COLO829 (cell line): ENCODE measurements around the gene IFIH1.

Experiments
- DNase-seq: peaks from one replicate; pipeline ENCODE4 v3.0.0; 2012; ENCODE audit warnings: low spot score

Gene IFIH1

DNA sequence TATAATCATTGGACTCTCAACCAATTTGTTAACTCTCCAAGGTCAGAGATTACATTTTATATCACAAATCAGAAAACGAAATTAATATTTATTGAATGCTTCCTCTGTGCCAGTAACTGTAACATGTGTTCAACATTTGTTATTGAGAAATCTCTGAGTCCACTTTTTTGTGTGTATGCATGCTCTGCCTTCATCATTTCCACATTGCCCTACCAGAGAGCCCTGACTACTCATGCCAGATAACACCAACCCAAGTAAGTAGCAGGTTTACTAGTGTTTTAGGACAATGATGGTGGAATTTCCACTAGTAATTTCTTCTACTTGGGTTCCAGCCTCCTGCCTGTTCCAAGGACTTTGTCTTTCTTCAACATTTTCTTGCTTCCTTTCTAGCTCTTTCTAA, 61.1 kb downstream of the IFIH1 start:
- no peak for DNase-seq

GRCh38 chr2:162256591-162256991, 61.9 kb downstream of the IFIH1 start:
- no peak for DNase-seq

GRCh38 chr2:162254236-162254871, 64.1 kb downstream of the IFIH1 start:
- DNase-seq: no peak

DNA sequence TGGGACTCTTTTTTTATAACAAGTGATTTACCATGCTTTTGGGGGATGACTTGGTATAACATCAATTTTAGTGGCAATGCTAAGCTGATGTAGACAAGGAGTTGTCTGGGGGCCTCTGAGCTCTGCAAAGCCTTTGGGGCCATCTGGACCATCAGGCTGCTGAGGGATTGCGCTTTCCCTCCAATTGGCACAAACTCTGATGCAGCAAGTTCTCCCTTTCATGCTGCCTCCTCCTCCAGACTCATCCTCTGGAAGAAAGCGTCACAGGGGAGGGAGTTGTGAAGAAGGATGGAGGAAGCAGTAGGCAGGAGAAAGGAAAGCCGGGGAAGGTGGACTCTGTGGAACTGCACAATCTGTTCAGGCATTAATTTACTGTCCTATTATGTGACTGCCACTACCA, 65.0 kb downstream of the IFIH1 start:
- no peak for DNase-seq

- no peak for DNase-seq
These were observed 66.3 kb downstream of the IFIH1 start for GRCh38 chr2:162252153-162252552.

GRCh38 chr2:162245781-162246180, 72.7 kb downstream of the IFIH1 start:
- DNase-seq: no peak

DNA sequence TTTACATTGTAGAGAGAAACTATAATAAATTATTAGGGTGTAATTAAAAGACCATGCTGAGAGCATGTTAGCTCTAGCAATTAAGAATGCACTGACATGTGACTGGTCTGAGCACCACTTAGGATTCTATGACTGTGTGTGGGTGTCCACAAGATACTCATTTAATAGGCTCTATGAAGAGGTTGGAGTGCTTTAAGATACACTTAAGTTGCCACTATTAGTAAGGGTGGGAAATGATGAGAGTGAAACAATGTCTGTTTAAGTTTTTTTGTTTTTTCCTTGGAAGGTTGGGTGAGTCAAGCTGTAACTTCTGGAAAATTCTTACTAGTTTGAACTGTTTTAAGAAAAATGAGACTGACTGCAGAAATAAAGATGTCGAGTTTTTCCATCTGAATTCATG, 73.4 kb downstream of the IFIH1 start:
- DNase-seq: no peak

GRCh38 chr2:162244541-162245031, 73.9 kb downstream of the IFIH1 start:
- peak; percentile 71 for DNase-seq

GRCh38 chr2:162243715-162244114, 74.8 kb downstream of the IFIH1 start:
- no peak for DNase-seq

GRCh38 chr2:162243294-162243693, 75.2 kb downstream of the IFIH1 start, which contains the start of gene FAP:
FAP (minus strand) TSS chr2:162243445; CDS start chr2:162243327, 118 bp downstream.
- peak; percentile 25 for DNase-seq

- peak; percentile 31 for DNase-seq
These were observed 75.8 kb downstream of the IFIH1 start for GRCh38 chr2:162242586-162243280.

DNA sequence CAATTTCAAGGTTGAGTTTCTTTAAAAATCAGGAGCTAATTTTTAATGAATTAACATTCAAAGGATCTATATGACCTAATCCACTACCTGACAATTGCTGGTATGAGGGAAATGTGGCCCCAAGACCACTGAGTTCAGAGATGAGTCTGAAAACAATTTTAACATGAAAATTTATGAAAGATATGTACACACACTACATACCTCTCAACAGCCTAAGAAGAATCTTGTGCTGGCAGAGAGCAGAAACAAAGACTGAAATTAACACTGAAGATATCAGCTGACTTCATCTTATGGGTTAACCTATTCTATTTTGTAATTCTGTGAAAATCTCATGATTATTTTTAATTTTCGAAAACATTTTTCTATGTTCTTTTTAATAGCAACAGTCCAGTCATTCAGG, 76.9 kb downstream of the IFIH1 start:
- DNase-seq: no peak

DNA sequence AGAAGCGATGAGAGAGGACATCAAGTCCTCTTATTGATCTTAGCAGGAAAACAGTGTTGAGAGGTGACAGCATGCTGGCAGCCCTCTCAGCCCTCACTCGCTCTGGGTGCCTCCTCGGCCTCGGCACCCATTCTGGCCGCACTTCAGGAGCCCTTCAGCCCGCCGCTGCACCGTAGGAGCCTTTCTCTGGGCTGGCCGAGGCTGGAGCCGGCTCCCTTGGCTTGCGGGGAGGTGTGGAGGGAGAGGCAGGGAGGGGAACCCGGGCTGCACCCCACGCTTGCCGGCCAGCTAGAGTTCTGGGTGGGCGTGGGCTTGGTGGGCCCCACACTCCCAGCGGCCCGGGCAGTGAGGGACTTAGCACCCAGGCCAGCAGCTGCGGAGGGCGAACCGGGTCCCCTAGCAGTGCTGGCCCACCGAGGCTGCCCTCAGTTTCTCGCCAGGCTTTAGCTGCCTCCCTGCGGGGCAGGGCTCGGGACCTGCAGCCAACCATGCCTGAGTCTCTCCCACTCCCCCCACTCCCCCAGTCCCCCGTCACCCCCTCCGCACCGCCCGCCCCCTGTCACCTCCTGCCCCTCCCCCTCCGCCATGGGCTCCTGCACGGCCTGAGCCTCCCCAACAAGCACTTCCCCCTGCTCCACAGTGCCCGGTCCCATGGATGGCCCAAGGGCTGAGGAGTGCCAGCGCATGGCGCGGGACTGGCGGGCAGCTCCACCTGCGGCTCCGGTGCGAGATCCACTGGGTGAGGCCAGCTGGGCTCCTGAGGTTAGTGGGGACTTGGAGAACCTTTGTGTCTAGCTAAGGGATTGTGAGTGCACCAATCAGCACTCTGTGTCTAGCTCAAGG, 83.6 kb downstream of the IFIH1 start:
- no peak for DNase-seq

DNA sequence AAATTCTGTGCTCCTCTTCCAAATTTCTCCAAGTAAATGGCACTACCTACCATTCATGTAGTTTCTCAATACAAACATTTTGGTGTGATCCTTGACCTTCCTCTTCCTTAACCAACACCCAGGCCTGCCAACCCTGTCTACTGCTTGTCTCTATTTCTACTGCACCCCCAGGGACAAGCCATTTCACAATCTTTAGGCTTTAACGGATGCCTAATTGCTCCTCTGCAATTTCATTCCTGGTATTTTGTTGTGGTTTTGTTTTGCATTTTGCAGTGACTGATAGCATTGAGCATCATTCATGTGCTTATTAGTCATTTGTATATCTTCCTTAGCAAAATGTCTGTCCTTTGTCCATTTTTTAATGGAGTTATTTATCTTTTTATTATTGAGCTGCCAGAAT, 85.3 kb downstream of the IFIH1 start:
- DNase-seq: peak; percentile 67

DNA sequence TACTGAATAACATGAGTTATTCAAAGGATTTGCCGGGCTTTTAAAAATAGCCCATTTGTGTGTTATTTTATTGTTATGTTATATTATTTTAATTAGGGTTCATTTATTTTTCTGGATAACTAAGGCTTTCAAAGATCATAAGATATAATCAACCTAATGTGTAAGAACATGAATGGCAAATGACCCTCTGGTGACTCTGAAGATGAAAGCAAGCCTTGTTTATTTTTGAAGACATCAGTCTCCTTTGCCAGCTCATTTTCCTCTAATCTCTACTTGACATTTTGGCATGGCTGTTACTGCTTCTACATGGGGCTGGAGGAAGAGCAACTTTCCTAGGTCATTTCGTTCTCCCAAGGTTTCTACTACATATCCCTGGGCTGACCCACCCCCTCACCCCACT, 85.8 kb downstream of the IFIH1 start:
- peak; percentile 72 for DNase-seq

- DNase-seq: no peak
These were observed 86.5 kb downstream of the IFIH1 start for GRCh38 chr2:162232027-162232426.

GRCh38 chr2:162230761-162231160, 87.7 kb downstream of the IFIH1 start:
- no peak for DNase-seq

DNA sequence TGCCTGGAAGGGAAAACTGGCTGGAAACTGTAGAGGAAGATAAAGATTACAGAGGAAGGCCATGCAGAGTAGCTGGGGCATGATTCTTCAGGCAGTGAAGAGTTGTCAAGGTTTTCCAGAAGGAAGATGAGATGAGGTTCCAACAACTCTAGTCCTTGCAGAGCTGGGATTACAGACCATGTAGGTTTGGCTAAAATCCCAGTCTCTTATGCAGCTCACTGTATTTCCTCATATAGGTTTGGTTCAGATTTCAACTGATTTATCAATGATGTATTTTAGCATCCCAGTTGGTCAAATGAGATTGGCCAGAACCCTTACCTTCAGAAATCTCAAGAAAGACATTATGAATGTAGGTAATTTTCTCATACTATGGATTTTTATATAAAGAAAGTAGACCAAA, 91.6 kb downstream of the IFIH1 start:
- no peak for DNase-seq

DNA sequence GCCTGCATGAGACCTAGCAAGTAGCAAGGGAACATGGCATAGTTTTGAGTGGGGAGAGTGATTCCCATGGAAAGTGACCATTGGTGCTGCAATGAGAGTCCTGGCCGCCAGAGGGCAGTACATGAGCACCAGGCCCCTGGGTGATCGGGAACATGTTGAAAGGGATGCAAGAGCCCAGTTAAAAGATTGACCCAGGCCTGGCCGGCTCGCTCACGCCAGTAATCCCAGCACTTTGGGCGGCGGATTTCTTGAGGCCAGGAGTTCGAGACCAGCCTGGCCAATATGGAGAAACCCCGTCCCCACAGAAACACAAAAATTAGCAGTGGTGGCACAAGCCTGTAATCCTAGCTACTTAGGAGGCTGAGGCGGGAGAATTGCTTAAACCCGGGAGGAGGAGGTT, 97.4 kb downstream of the IFIH1 start:
- DNase-seq: peak; percentile 78

DNA sequence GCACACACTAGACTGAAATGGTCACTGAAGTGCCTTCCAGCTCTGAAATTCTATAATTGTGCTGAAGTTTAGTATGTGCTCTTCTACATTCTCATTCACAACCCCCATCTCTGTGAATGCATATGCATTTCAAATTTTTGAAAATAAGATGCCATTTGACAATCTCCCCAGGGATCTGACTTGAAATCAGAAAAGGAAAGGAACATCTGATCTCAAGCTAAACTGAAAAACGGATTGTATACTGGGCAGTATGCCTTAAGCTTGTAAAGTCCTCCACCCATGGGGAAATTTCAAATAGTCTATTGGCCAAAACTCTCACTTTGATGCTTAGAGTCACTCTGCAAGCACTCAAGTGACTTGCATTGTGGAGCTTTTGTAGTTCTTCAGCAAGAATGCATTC, 98.1 kb downstream of the IFIH1 start:
- no peak for DNase-seq

DNA sequence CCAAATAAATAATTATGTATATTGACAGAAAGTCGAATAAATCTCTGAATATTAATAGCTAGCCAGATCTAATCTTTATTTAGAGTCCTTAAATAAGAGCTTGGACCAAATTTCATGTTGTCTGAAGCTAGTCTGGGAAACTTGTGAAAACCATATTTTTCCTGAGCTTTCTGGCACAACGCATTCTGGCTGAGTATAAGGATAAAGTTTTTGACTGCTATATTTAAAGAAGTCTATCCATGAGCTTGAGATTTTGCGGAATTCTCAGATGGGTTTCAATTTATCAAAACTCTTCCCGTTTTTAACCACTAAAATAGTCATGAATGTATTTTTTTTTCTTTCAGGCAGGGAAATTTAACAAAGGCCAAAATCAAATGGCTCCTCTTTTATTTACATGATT, 99.1 kb downstream of the IFIH1 start:
- no peak for DNase-seq

DNA sequence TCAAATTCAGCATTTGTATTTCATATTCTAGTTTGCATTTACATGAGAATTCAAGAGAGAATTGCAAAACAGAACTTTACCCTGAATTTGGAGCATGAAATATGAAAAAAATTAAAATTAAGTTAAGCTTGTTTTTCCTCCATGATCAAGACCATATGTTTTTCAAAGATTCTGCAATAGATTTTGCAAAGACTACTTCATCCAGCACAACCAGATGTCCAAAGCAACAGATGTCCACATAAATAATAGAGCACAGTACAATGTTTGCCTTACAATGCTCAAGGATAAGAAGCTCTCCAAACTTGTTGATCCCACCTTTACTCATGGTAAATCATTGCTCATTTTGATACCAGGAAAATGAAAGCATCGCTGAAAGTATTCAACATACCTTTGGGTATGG, 100.9 kb downstream of the IFIH1 start:
- no peak for DNase-seq
